K562 (cell line): ENCODE results near the gene ACTN1. TPM values are rescaled to one million over a fixed set of nuclear protein-coding genes. Genes with fewer than 3 reads are reported as not detected.

Source experiments
- EP400 ChIP-seq: fragments of 450-650 bp; IDR thresholded peaks from 2 replicates; pipeline ENCODE4 v1.6.1; 2017; ENCODE audit warnings: antibody characterized with exemption, mild to moderate bottlenecking, moderate library complexity
- MLLT1 ChIP-seq, 2 experiments: fragments of 450-650 bp; IDR thresholded peaks; 2 replicates each; pipeline ENCODE4 v1.6.1; 2016
- ZBTB34 ChIP-seq: fragments of 250-450 bp; sonication (Bioruptor Pico); IDR thresholded peaks from 2 replicates; pipeline ENCODE4 v1.8.0; 2021; ENCODE audit warnings: mild to moderate bottlenecking, moderate library complexity
- ZNF318 ChIP-seq, 2 experiments: fragments of 450-650 bp; IDR thresholded peaks; 2 replicates each; pipeline ENCODE4 v1.6.1; 2016; ENCODE audit warnings: mild to moderate bottlenecking in 2 of 2, borderline replicate concordance in 1 of 2, low read depth in 1 of 2, moderate library complexity in 1 of 2
- ZZZ3 ChIP-seq: fragments of 450-650 bp; IDR thresholded peaks from 2 replicates; pipeline ENCODE4 v1.6.1; 2016; ENCODE audit warnings: antibody characterized with exemption, mild to moderate bottlenecking, moderate library complexity
- polyA plus RNA-seq, 8 experiments: library from polyadenylated mRNA; depleted of rRNA in 4 of 8; stranded (reverse) in 5 of 8; unstranded in 3 of 8; fragments of >200 nt; fragmentation: Nextera tagmentation in 2 of 8; fragmentation: Illumina TruSeq in 1 of 8; extraction: Ambion mirVana in 2 of 8; extraction: Trizol in 1 of 8; gene quantifications; 2 replicates each; pipeline versions ENCODE4 v1.2.1 to v1.2.3, GENCODE V29; 2011 to 2014; ENCODE audit warnings: inconsistent platforms in 1 of 8, missing spikeins in 1 of 8
- total RNA-seq, 7 experiments: library from RNA; depleted of rRNA in 6 of 7; stranded (reverse); fragments of >200 nt in 6 of 7; fragmentation: Illumina TruSeq in 2 of 7; extraction: Trizol in 2 of 7; gene quantifications; 2 replicates each; pipeline versions ENCODE4 v1.2.1 to v1.2.3, GENCODE V29; 2011 to 2021; ENCODE audit warnings: low replicate concordance in 1 of 7

Gene ACTN1
- total and polyA plus RNA-seq, 9 of the 15 experiments (the other 6 are each of a cell fraction or from before 2014, with no cell fraction given): 2.2 to 67.7 (median 34.5) TPM

- TF ChIP-seq ZNF318 (IDR thresholded peaks at IDR 0.05; ENCODE audit: borderline replicate concordance in 1 of 2, low read depth in 1 of 2) (no peak), EP400 (no peak), ZZZ3 (no peak), ZBTB34 (CRISPR knock-in tag) (no peak), MLLT1 (IDR thresholded peaks at IDR 0.05) (no peak)
Observed at GRCh38 chr14:68873376-68873775, 105.7 kb downstream of the ACTN1 start (continued).
